Breast epithelium (tissue), 4 donors: ENCODE data around the gene KBTBD2. TPM values are rescaled to one million over a fixed set of nuclear protein-coding genes. Genes with fewer than 3 reads are reported as not detected.
A peak's percentile ranks its signal among the peaks of the same experiment; 100 is the strongest.
"Not testable (repeated sequence)": the region's sequence is repeated elsewhere in the genome, so short reads cannot be mapped to it uniquely, and the experiment has no call there.

Source experiments
- DNase-seq, 2 donors: peaks; one replicate each; pipeline ENCODE4 v3.0.0-alpha.2; 2019; ENCODE audit warnings: low spot score in 2 of 2
- H3K27ac ChIP-seq, 2 donors: fragments of 200-600 bp; sonication (generic) in 1 of 2; one replicate each; pipeline ENCODE4 v1.5.1; 2016 to 2019; ENCODE audit warnings: mild to moderate bottlenecking in 1 of 2
- H3K27me3 ChIP-seq, 2 donors: fragments of 200-600 bp; sonication (generic) in 1 of 2; one replicate each; pipeline versions ENCODE4 v1.5.1 to v1.6.0; 2017 to 2019; ENCODE audit warnings: control low read depth in 1 of 2, mild to moderate bottlenecking in 1 of 2
- H3K36me3 ChIP-seq: fragments of 200-600 bp; one replicate; pipeline ENCODE4 v1.5.1; 2019
- H3K4me1 ChIP-seq, 2 donors: fragments of 200-600 bp; sonication (generic); one replicate each; pipeline ENCODE4 v1.5.1; 2016 to 2019; ENCODE audit warnings: control low read depth in 1 of 2
- H3K4me3 ChIP-seq, 3 donors: fragments of 200-600 bp; sonication (generic); 1 replicate in 2 of 3; 2 replicates in 1 of 3; pipeline ENCODE4 v1.5.1; 2016 to 2019; ENCODE audit warnings: mild to moderate bottlenecking in 3 of 3, moderate library complexity in 2 of 3
- H3K9me3 ChIP-seq, 2 donors: fragments of 200-600 bp; sonication (generic) in 1 of 2; one replicate each; pipeline ENCODE4 v1.5.1; 2016 to 2019; ENCODE audit warnings: control low read depth in 1 of 2
- POLR2A ChIP-seq: fragments of 450-650 bp; IDR thresholded peaks from one replicate; pipeline ENCODE4 v1.6.1; 2016; ENCODE audit warnings: antibody characterized with exemption, mild to moderate bottlenecking, moderate library complexity
- POLR2AphosphoS5 ChIP-seq, 3 donors: sonication (generic); formaldehyde crosslinking; IDR thresholded peaks; one replicate each; pipeline ENCODE4 v1.6.1; 2017; ENCODE audit warnings: antibody characterized with exemption in 3 of 3
- intact Hi-C: fragments of 100-400 bp; cut with DNase I; formaldehyde crosslinking; loops from one replicate; pipeline ENCODE4 v1.15.1; 2023; ENCODE audit warnings: low total_unique reads
- total RNA-seq, 3 donors: library from RNA; depleted of rRNA; stranded (reverse); fragments of >200 nt; gene quantifications; one replicate each; pipeline ENCODE4 v1.1.0, GENCODE V29; 2016
- TF ChIP-seq, protein P1 (sequence below), 3 donors: fragments of 450-650 bp; IDR thresholded peaks; one replicate each; pipeline ENCODE4 v1.5.1; 2016 to 2017; ENCODE audit warnings: antibody characterized with exemption in 3 of 3, mild to moderate bottlenecking in 3 of 3, moderate library complexity in 3 of 3

KBTBD2 gene
- total RNA-seq, 3 donors from 2014 or later = 36.7 to 55.9 (median 38.9) TPM

DNA sequence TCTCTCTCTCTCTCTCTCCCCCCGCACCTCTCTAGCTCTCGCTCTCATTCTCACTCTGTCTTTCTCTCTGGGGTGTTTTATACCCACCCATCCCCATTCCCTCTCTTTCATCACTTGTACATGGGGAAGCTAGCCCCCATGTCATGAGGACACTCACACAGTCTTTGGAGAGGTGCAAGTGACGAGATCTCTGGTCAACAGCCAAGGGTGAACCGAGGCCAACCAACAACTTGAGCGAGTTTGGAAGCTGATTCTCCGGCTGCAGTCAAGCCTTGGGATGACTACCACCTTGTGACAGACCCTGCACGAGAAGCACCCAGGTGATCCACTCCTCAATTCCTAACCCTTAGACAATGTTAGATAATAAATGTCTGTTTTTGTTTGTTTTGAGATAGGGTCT lies 10.1 kb upstream of the KBTBD2 start:
- intact Hi-C loops = no loop called here
- peaks cover 0 to 4% of the 10 kb centered on the region in 2 donors for H3K4me1 ChIP-seq
- no peak for TF ChIP-seq POLR2A
- no peak for TF ChIP-seq POLR2AphosphoS5 (IDR thresholded peaks at IDR 0.05)
- TF ChIP-seq, protein P1, sequence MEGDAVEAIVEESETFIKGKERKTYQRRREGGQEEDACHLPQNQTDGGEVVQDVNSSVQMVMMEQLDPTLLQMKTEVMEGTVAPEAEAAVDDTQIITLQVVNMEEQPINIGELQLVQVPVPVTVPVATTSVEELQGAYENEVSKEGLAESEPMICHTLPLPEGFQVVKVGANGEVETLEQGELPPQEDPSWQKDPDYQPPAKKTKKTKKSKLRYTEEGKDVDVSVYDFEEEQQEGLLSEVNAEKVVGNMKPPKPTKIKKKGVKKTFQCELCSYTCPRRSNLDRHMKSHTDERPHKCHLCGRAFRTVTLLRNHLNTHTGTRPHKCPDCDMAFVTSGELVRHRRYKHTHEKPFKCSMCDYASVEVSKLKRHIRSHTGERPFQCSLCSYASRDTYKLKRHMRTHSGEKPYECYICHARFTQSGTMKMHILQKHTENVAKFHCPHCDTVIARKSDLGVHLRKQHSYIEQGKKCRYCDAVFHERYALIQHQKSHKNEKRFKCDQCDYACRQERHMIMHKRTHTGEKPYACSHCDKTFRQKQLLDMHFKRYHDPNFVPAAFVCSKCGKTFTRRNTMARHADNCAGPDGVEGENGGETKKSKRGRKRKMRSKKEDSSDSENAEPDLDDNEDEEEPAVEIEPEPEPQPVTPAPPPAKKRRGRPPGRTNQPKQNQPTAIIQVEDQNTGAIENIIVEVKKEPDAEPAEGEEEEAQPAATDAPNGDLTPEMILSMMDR (IDR thresholded peaks at IDR 0.05) = no peak
- H3K4me3 ChIP-seq = no peak overlapping the region
- H3K27me3 ChIP-seq = no peaks in the 10 kb centered on the region
- H3K36me3 ChIP-seq = no peaks in the 10 kb centered on the region
- no peak overlapping the region for H3K27ac ChIP-seq
- H3K9me3 ChIP-seq = no peaks in the 10 kb centered on the region
- no peak for DNase-seq

DNA sequence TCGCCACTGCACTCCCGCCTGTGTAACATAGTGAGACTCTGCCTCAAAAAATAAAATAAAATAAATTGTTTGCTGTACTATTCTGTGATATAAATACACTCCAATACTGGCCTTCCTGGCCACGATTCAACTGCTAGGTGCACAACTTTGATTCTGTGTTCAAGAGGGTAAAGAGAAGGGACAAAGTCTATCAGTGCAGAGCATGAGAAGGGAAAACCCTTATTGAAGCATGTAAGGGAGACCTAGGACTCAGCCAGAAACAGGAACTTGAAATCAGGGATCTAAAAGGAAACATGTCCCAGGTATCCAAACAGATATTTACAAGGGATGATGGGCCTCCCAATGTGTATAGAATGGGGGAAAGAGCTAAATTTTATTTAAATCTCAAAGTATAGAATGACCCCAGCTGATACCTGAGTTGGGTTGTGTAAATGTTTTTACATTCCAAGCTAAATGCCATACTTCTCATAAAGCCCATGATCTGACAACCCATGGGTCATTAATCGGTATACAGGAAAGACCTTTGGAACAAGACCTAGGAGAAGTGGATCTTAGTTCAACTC lies 9.0 kb upstream of the KBTBD2 start:
- Histone ChIP-seq H3K36me3 (no peaks in the 10 kb centered on the region), H3K4me1 (peaks cover 0 to 4% of the 10 kb centered on the region in 2 donors), H3K27me3 (no peaks in the 10 kb centered on the region), H3K27ac (no peak overlapping the region), H3K4me3 (no peak overlapping the region), H3K9me3 (no peaks in the 10 kb centered on the region)
- DNase-seq = no peak
- intact Hi-C loops = no loop called here
- no peak for TF ChIP-seq POLR2A
- TF ChIP-seq, protein P1 (IDR thresholded peaks at IDR 0.05) = no peak
- TF ChIP-seq POLR2AphosphoS5 (IDR thresholded peaks at IDR 0.05) = no peak

DNA sequence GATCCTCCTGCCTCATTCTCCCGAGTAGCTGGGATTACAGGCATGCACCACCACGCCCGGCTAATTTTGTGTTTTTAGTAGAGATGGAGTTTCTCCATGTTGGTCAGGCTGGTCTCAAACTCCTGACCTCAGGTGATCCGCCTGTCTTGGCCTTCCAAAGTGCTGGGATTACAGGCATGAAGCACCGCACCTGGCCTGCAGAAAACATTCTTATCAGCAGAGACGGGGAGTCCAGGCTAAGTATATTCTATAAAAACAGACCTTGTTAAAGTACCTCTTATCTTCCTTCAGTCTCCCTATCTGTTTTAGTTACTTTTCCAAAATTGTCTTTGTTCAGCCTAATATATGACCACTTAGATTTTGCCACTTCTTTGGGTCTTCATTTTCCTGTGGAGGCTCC lies 5.8 kb upstream of the KBTBD2 start:
- intact Hi-C loops, H3K27me3 ChIP-seq, H3K9me3 ChIP-seq, H3K36me3 ChIP-seq, DNase-seq, H3K27ac ChIP-seq, H3K4me3 ChIP-seq, H3K4me1 ChIP-seq: not testable (repeated sequence)

DNA sequence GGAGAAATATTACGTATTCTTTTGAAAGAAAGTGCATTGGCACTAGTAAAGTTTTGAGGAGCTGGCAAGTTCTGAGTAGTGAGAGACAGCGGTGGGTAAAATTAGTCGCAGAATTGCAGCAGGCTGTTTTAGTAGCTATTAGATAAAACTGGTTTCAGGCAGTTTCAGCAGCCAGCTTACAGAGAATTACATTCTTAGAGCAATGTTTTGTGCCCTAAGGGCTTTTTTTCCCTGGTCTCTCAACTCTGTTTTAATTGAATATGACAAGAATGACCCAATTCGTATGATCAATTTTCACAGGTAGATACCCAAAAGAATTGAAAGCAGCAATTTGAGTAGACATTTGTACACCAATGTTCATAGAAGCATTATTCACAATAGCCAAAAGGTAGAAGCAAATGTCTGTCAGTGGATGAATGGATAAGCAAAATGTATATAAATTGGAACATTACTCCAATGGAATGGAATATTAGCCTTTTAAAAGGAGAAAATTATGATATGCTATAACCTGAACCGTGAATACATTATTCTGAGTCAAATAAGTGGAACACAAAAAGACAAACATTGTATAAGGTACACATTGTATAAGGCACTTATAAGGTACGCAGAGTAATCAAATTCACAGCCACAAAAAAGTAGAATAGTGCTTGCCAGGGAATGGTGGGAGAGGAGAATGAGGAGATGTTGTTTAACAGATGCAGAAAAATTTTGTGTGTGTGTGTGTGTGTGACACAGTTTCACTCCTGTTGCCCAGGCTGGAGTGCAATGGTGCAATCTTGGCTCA lies 5.2 kb upstream of the KBTBD2 start:
- DNase-seq = no peak
- Histone ChIP-seq H3K4me3 (no peak overlapping the region), H3K36me3 (no peaks in the 10 kb centered on the region), H3K27me3 (no peaks in the 10 kb centered on the region), H3K4me1 (peaks cover 0 to 7% of the 10 kb centered on the region in 2 donors), H3K27ac (no peak overlapping the region), H3K9me3 (no peaks in the 10 kb centered on the region)
- TF ChIP-seq POLR2A = no peak
- TF ChIP-seq POLR2AphosphoS5 (IDR thresholded peaks at IDR 0.05) = no peak
- intact Hi-C loops = no loop called here

DNA sequence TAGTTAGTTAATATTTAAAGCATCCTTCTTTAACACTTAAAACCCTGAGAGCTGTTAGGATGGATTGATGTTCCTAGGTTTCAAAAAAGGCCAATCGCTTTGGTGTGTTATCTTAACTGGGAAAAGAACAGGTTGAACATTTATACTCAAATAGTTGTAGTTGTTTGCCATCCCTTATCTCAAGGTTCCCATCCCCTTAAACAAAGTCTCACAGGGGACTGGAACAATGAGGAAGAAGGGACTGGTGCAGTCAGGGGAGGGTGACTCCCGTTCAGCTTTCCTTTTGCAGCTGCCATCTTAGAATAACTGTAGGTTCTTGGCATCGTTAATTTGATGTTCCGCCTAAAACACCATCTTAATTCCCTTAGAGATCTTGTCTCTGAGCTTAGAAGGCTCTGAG lies 2.6 kb upstream of the KBTBD2 start:
- Histone ChIP-seq H3K4me3 (no peak overlapping the region), H3K9me3 (no peaks in the 10 kb centered on the region), H3K36me3 (no peaks in the 10 kb centered on the region), H3K4me1 (peaks cover 0 to 7% of the 10 kb centered on the region in 2 donors), H3K27ac (no peak overlapping the region), H3K27me3 (no peaks in the 10 kb centered on the region)
- no peak for DNase-seq
- no peak for TF ChIP-seq POLR2AphosphoS5 (IDR thresholded peaks at IDR 0.05)
- intact Hi-C loops = no loop called here

DNA sequence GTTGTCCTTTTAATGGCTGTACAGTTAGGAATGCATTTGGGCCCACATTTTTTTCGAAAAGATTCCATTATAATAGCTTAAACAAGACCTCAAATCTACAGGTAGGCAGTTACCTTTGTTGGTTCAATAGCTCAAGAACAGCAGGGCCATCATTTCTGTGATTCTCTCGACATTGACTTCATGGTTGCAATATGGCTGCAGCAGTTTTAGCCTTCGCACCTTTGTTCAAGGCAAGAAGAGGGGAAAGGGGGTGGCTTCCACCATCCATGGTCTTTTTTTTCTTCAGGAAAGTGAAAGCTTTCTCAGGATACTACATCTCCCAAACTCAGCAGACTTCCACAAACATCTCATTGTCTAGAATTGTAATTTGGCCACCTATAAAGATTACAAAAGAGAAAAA lies 2.2 kb upstream of the KBTBD2 start:
- H3K27ac ChIP-seq = peak overlapping the region in 1 of 2 donors; percentile 100
- no peaks in the 10 kb centered on the region for H3K9me3 ChIP-seq
- H3K4me1 ChIP-seq = peaks cover 0 to 7% of the 10 kb centered on the region in 2 donors
- no peaks in the 10 kb centered on the region for H3K27me3 ChIP-seq
- no peaks in the 10 kb centered on the region for H3K36me3 ChIP-seq
- H3K4me3 ChIP-seq = no peak overlapping the region
- intact Hi-C loops = no loop called here
- DNase-seq = no peak
- TF ChIP-seq, protein P1 (IDR thresholded peaks at IDR 0.05) = no peak
- TF ChIP-seq POLR2A = no peak
- no peak for TF ChIP-seq POLR2AphosphoS5 (IDR thresholded peaks at IDR 0.05)
